GM21717 (cell line): ENCODE measurements around the gene AVPR2.

ENCODE experiments used
- ATAC-seq: cut with Tn5 transposase; IDR thresholded peaks from one replicate; pipeline ENCODE4 v1.9.1; 2021; ENCODE audit warnings: mild to moderate bottlenecking, moderate library complexity; ENCODE audit not compliant: unreplicated experiment

Gene AVPR2

GRCh38 chrX:153884590-153884989, 19.9 kb upstream of the AVPR2 start:
- no peak for ATAC-seq

- ATAC-seq: no peak
Measured at GRCh38 chrX:153885208-153885787, 19.2 kb upstream of the AVPR2 start.

GRCh38 chrX:153885968-153886903, 18.2 kb upstream of the AVPR2 start, which contains the start of gene L1CAM:
Gene L1CAM, minus strand, starts transcription at chrX:153886173. Its CDS starts 10,337 bp downstream, at chrX:153875836.
- no peak for ATAC-seq

- no peak for ATAC-seq
Measured at GRCh38 chrX:153886915-153887314, 17.6 kb upstream of the AVPR2 start.

GRCh38 chrX:153887385-153887784, 17.1 kb upstream of the AVPR2 start:
- ATAC-seq: no peak

- no peak for ATAC-seq
Measured at GRCh38 chrX:153888344-153888743, 16.1 kb upstream of the AVPR2 start.

GRCh38 chrX:153889123-153889522, 15.3 kb upstream of the AVPR2 start:
- ATAC-seq: no peak

GRCh38 chrX:153897899-153898298, 6.6 kb upstream of the AVPR2 start:
- ATAC-seq: no peak

- ATAC-seq: peak; percentile 63
Measured at GRCh38 chrX:153900831-153901752, 3.4 kb upstream of the AVPR2 start.

GRCh38 chrX:153901753-153902140, 2.7 kb upstream of the AVPR2 start:
- ATAC-seq: no peak

GRCh38 chrX:153902385-153902784, 2.1 kb upstream of the AVPR2 start:
- no peak for ATAC-seq

GRCh38 chrX:153903238-153903980, 1.1 kb upstream of the AVPR2 start:
- no peak for ATAC-seq

GRCh38 chrX:153905481-153906095, 1.1 kb downstream of the AVPR2 start:
- no peak for ATAC-seq

- no peak for ATAC-seq
Measured at GRCh38 chrX:153906126-153906917, 1.8 kb downstream of the AVPR2 start.

GRCh38 chrX:153907456-153907855, 3.0 kb downstream of the AVPR2 start:
- no peak for ATAC-seq

- no peak for ATAC-seq
Measured at GRCh38 chrX:153908219-153908860, 3.9 kb downstream of the AVPR2 start.

- ATAC-seq: no peak
Measured at GRCh38 chrX:153909024-153909979, 4.8 kb downstream of the AVPR2 start.

GRCh38 chrX:153909980-153910360, 5.5 kb downstream of the AVPR2 start:
- no peak for ATAC-seq
